Nasal cavity respiratory epithelium epithelial cell of viscerocranial mucosa (primary cell): ENCODE data around the gene MIEF2. TPM values are rescaled to one million over a fixed set of nuclear protein-coding genes. Genes with fewer than 3 reads are reported as not detected.

Source experiments
- total RNA-seq: library from RNA; depleted of rRNA; stranded (reverse); fragments of >200 nt; gene quantifications from 2 replicates; pipeline ENCODE4 v1.2.3, GENCODE V29; 2014

MIEF2 gene
- total RNA-seq, result 13.8 and 16.1 TPM in 2 replicates

GRCh38 chr17:18260332-18261145, at the start of gene MIEF2:
Gene MIEF2 (plus strand): TSS chr17:18260662. CDS start chr17:18262721, 2,059 bp downstream.

GRCh38 chr17:18225121-18225641, 35.3 kb upstream of the MIEF2 start, which contains the start of gene LLGL1:
Gene LLGL1 (plus strand): TSS chr17:18225635. CDS start chr17:18225683, 48 bp downstream.

GRCh38 chr17:18258356-18259038, 2.0 kb upstream of the MIEF2 start, which contains the start of gene FLII:
Gene FLII (minus strand): TSS chr17:18258738. CDS start chr17:18258690, 48 bp downstream.

GRCh38 chr17:18314731-18315561, 54.5 kb downstream of the MIEF2 start, which contains the start of the genes SMCR8 and TOP3A:
Gene SMCR8 (plus strand): TSS chr17:18315293. CDS start chr17:18315790, 497 bp downstream.
Gene TOP3A (minus strand): TSS chr17:18314994. CDS start chr17:18314778, 216 bp downstream.

Other genes starting within 250 kb of the MIEF2 start
- gene ATPAF2, start 221.5 kb upstream of the MIEF2 start, total RNA-seq, result 9.9 and 14.6 TPM in 2 replicates
- 9.9 and 15.9 TPM in 2 replicates for gene GID4, start 221.3 kb upstream of the MIEF2 start, total RNA-seq
- 21.2 and 30.5 TPM in 2 replicates for gene DRG2, start 172.7 kb upstream of the MIEF2 start, total RNA-seq
- under 0.01 and 0.57 TPM in 2 replicates for gene MYO15A, start 151.9 kb upstream of the MIEF2 start, total RNA-seq
- gene ALKBH5, start 76.8 kb upstream of the MIEF2 start, total RNA-seq, result 123 and 127 TPM in 2 replicates
- 16.1 and 31.9 TPM in 2 replicates for gene LLGL1, start 35.0 kb upstream of the MIEF2 start, total RNA-seq
- gene FLII, start 1.9 kb upstream of the MIEF2 start, total RNA-seq, result 383 and 510 TPM in 2 replicates
- 19.1 and 22.8 TPM in 2 replicates for gene TOP3A, start 54.3 kb downstream of the MIEF2 start, total RNA-seq
- gene SMCR8, start 54.6 kb downstream of the MIEF2 start, total RNA-seq, result 19.5 and 37.1 TPM in 2 replicates
- gene SHMT1, start 102.9 kb downstream of the MIEF2 start, total RNA-seq, result 8.5 and 11.7 TPM in 2 replicates
- 1.4 and 2.3 TPM in 2 replicates for gene EVPLL, start 117.1 kb downstream of the MIEF2 start, total RNA-seq
- gene LGALS9C, start 216.1 kb downstream of the MIEF2 start, total RNA-seq, result under 0.01 and 0.21 TPM in 2 replicates